Activated CD4-positive, alpha-beta memory T cell treated with anti-CD3 and anti-CD28 coated beads, Interleukin-2, amount 10 ng/mL, durations not matched to agents 7 days and 5 days (primary cell): ENCODE measurements around the gene GPATCH8. TPM values are rescaled to one million over a fixed set of nuclear protein-coding genes. Genes with fewer than 3 reads are reported as not detected.
"Not testable (repeated sequence)": the region's sequence is repeated elsewhere in the genome, so short reads cannot be mapped to it uniquely, and the experiment has no call there.

Source experiments
- CTCF ChIA-PET: fragments of 350-600 bp; sonication (Branson Sonifier 250); formaldehyde crosslinking; loops from one replicate; lab custom pipeline; 2021; ENCODE audit warnings: antibody characterized with exemption, inconsistent platforms; lab: Charles Lee
- POLR2A ChIA-PET: fragments of 350-600 bp; sonication (Branson Sonifier 250); formaldehyde crosslinking; loops from one replicate; lab custom pipeline; 2021; ENCODE audit warnings: antibody characterized with exemption; lab: Charles Lee
- DNase-seq: peaks from one replicate; pipeline ENCODE4 v3.0.0-alpha.2; 2020
- H3K27ac Mint-ChIP-seq: one replicate; pipeline ENCODE4 v1.8.0; 2021; ENCODE audit warnings: mild to moderate bottlenecking, mixed read lengths
- H3K27me3 Mint-ChIP-seq: one replicate; pipeline ENCODE4 v1.8.0; 2021; ENCODE audit warnings: mixed read lengths
- H3K36me3 Mint-ChIP-seq: one replicate; pipeline ENCODE4 v1.8.0; 2021; ENCODE audit warnings: low read depth, mixed read lengths
- H3K4me1 Mint-ChIP-seq: one replicate; pipeline ENCODE4 v1.8.0; 2021; ENCODE audit warnings: mixed read lengths
- H3K4me3 Mint-ChIP-seq: one replicate; pipeline ENCODE4 v1.8.0; 2021; ENCODE audit warnings: mild to moderate bottlenecking, mixed read lengths
- H3K9me3 Mint-ChIP-seq: one replicate; pipeline ENCODE4 v1.8.0; 2021; ENCODE audit warnings: mixed read lengths
- total RNA-seq, 2 experiments: library from RNA; stranded (reverse); gene quantifications; one replicate each; pipeline ENCODE4 v1.2.3, GENCODE V29; 2021

Gene GPATCH8
- total RNA-seq, 2 experiments from 2014 or later: 38.7 to 43.0 TPM

- Mint-ChIP-seq H3K4me3 (no peak overlapping the region), H3K9me3 (no peaks in the 10 kb centered on the region), H3K36me3 (no peaks in the 10 kb centered on the region), H3K27me3 (peaks cover 30% of the 10 kb centered on the region), H3K4me1 (peaks cover 7% of the 10 kb centered on the region), H3K27ac (no peak overlapping the region)
- ChIA-PET CTCF (interaction anchor here (1.3 kb wide), 1 partner anchor 9 kb away, joined by 4 read pairs; the partner anchor contains the start of gene FAM171A2), POLR2A (no interaction called here)
- no peak for DNase-seq
These were observed 131.2 kb downstream of the GPATCH8 start for GRCh38 chr17:44372036-44372435.

GRCh38 chr17:44369414-44370023 is 133.7 kb downstream of the GPATCH8 start:
- H3K9me3 Mint-ChIP-seq, H3K4me3 Mint-ChIP-seq, DNase-seq, H3K27ac Mint-ChIP-seq, H3K36me3 Mint-ChIP-seq, H3K4me1 Mint-ChIP-seq: not testable (repeated sequence)
- CTCF ChIA-PET: interaction anchor here (0.6 to 1.8 kb wide), 5 partner anchors 11 to 68 kb away, joined by 3 to 8 read pairs (median 3); no protein-coding TSS in a partner anchor
- POLR2A ChIA-PET: interaction anchor here (0.7 kb wide), 1 partner anchor 12 kb away, joined by 3 read pairs; no protein-coding TSS in a partner anchor
- peaks cover 43% of the 10 kb centered on the region for H3K27me3 Mint-ChIP-seq

- not testable (repeated sequence) for H3K4me3 Mint-ChIP-seq, DNase-seq, H3K4me1 Mint-ChIP-seq, H3K27ac Mint-ChIP-seq, H3K9me3 Mint-ChIP-seq, H3K36me3 Mint-ChIP-seq
- ChIA-PET CTCF (interaction anchor here (0.6 to 1.3 kb wide), 3 partner anchors 8 to 27 kb away, joined by 3 to 4 read pairs (median 3); no protein-coding TSS in a partner anchor), POLR2A (interaction anchor here (0.7 to 1.2 kb wide), 2 partner anchors 10 to 12 kb away, joined by 3 read pairs; no protein-coding TSS in a partner anchor)
- H3K27me3 Mint-ChIP-seq: peaks cover 44% of the 10 kb centered on the region
These were observed 134.6 kb downstream of the GPATCH8 start for GRCh38 chr17:44368391-44369243.

GRCh38 chr17:44367231-44367979 is 135.8 kb downstream of the GPATCH8 start:
- CTCF ChIA-PET: interaction anchor here (1.3 kb wide), 1 partner anchor 9 kb away, joined by 4 read pairs; no protein-coding TSS in a partner anchor
- Mint-ChIP-seq H3K4me3 (no peak overlapping the region), H3K27me3 (peaks cover 45% of the 10 kb centered on the region), H3K4me1 (peaks cover 11% of the 10 kb centered on the region), H3K36me3 (no peaks in the 10 kb centered on the region), H3K9me3 (no peaks in the 10 kb centered on the region), H3K27ac (no peak overlapping the region)
- DNase-seq: no peak
- POLR2A ChIA-PET: interaction anchor here (0.8 to 1.2 kb wide), 2 partner anchors 9 to 147 kb away, joined by 3 to 4 read pairs; no protein-coding TSS in a partner anchor

GRCh38 chr17:44365051-44365450 is 138.2 kb downstream of the GPATCH8 start:
- peaks cover 51% of the 10 kb centered on the region for H3K27me3 Mint-ChIP-seq
- DNase-seq, H3K4me3 Mint-ChIP-seq, POLR2A ChIA-PET, H3K36me3 Mint-ChIP-seq, H3K27ac Mint-ChIP-seq, H3K9me3 Mint-ChIP-seq: not testable (repeated sequence)
- CTCF ChIA-PET: interaction anchor here (0.8 to 1.0 kb wide), 2 partner anchors 20 to 158 kb away, joined by 3 to 4 read pairs; no protein-coding TSS in a partner anchor
- H3K4me1 Mint-ChIP-seq: peaks cover 11% of the 10 kb centered on the region

- DNase-seq: peak; percentile 68
- peak within 1 kb of the TSS; percentile 70 for H3K4me3 Mint-ChIP-seq
- H3K36me3 Mint-ChIP-seq: no peaks in the 10 kb centered on the region
- peaks cover 44% of the 10 kb centered on the region for H3K27me3 Mint-ChIP-seq
- H3K27ac Mint-ChIP-seq: no peak within 1 kb of the TSS
- peaks cover 3% of the 10 kb centered on the region for H3K4me1 Mint-ChIP-seq
- CTCF ChIA-PET: interaction anchor here (0.6 to 2.3 kb wide), 17 partner anchors 8 to 326 kb away, joined by 3 to 17 read pairs (median 4); partner anchors contain the start of genes CCDC43, GRN and HDAC5
- no peaks in the 10 kb centered on the region for H3K9me3 Mint-ChIP-seq
- POLR2A ChIA-PET: interaction anchor here (1.0 to 1.9 kb wide), 5 partner anchors 10 to 165 kb away, joined by 3 to 8 read pairs (median 3); no protein-coding TSS in a partner anchor
These were observed 139.5 kb downstream of the GPATCH8 start, which contains the start of gene FAM171A2 for GRCh38 chr17:44363613-44364159. Gene FAM171A2, minus strand, starts transcription at chr17:44363853. Its CDS starts 139 bp downstream, at chr17:44363714.

GRCh38 chr17:44362949-44363612 is 140.1 kb downstream of the GPATCH8 start:
- no peak for DNase-seq
- H3K27me3 Mint-ChIP-seq: peaks cover 41% of the 10 kb centered on the region
- POLR2A ChIA-PET: interaction anchor here (1.0 to 1.9 kb wide), 5 partner anchors 9 to 164 kb away, joined by 3 to 8 read pairs (median 3); no protein-coding TSS in a partner anchor

GRCh38 chr17:44362459-44362948 is 140.7 kb downstream of the GPATCH8 start:
- Mint-ChIP-seq H3K9me3 (no peaks in the 10 kb centered on the region), H3K36me3 (no peaks in the 10 kb centered on the region), H3K4me3 (no peak overlapping the region), H3K4me1 (peaks cover 3% of the 10 kb centered on the region), H3K27ac (no peak overlapping the region), H3K27me3 (peaks cover 38% of the 10 kb centered on the region)
- DNase-seq: no peak
- ChIA-PET CTCF (interaction anchor here (1.1 to 2.3 kb wide), 7 partner anchors 8 to 239 kb away, joined by 3 to 17 read pairs (median 4); partner anchors contain the start of gene HDAC5), POLR2A (interaction anchor here (1.3 to 1.9 kb wide), 3 partner anchors 9 to 153 kb away, joined by 3 to 8 read pairs (median 6); no protein-coding TSS in a partner anchor)

More at GRCh38 chr17:44362949-44363612, 140.1 kb downstream of the GPATCH8 start:
- Mint-ChIP-seq H3K9me3 (no peaks in the 10 kb centered on the region), H3K4me3 (peak overlapping the region; percentile 65), H3K27ac (no peak overlapping the region), H3K36me3 (no peaks in the 10 kb centered on the region), H3K4me1 (peaks cover 3% of the 10 kb centered on the region)
- CTCF ChIA-PET: interaction anchor here (0.5 to 2.3 kb wide), 19 partner anchors 9 to 327 kb away, joined by 3 to 17 read pairs (median 4); partner anchors contain the start of genes CCDC43, GRN and HDAC5

- DNase-seq: no peak
- H3K9me3 Mint-ChIP-seq: no peaks in the 10 kb centered on the region
- POLR2A ChIA-PET: interaction anchor here (0.6 kb wide), 1 partner anchor 162 kb away, joined by 3 read pairs; no protein-coding TSS in a partner anchor
- H3K4me1 Mint-ChIP-seq: peaks cover 3% of the 10 kb centered on the region
- H3K4me3 Mint-ChIP-seq: no peak overlapping the region
- CTCF ChIA-PET: interaction anchor here (1.1 to 2.3 kb wide), 3 partner anchors 10 to 151 kb away, joined by 3 to 11 read pairs (median 7); no protein-coding TSS in a partner anchor
- H3K27me3 Mint-ChIP-seq: peaks cover 33% of the 10 kb centered on the region
- no peaks in the 10 kb centered on the region for H3K36me3 Mint-ChIP-seq
- H3K27ac Mint-ChIP-seq: no peak overlapping the region
These were observed 141.6 kb downstream of the GPATCH8 start for GRCh38 chr17:44361292-44362260.

- Mint-ChIP-seq H3K9me3 (no peaks in the 10 kb centered on the region), H3K27me3 (peaks cover 32% of the 10 kb centered on the region), H3K27ac (no peak overlapping the region), H3K4me3 (no peak overlapping the region), H3K36me3 (no peaks in the 10 kb centered on the region), H3K4me1 (peaks cover 3% of the 10 kb centered on the region)
- no peak for DNase-seq
- POLR2A ChIA-PET: interaction anchor here (0.6 kb wide), 1 partner anchor 163 kb away, joined by 3 read pairs; no protein-coding TSS in a partner anchor
- CTCF ChIA-PET: interaction anchor here (1.1 to 2.1 kb wide), 2 partner anchors 9 to 15 kb away, joined by 3 to 7 read pairs; no protein-coding TSS in a partner anchor
These were observed 142.4 kb downstream of the GPATCH8 start for GRCh38 chr17:44360826-44361225.
